SKM-1 treated with dmso at 0.1 percent for 144 hours (cell line): Measurements from ENCODE around the gene PPM1E.
"Not testable (repeated sequence)": the region's sequence is repeated elsewhere in the genome, so short reads cannot be mapped to it uniquely, and the experiment has no call there.

Experiments used
- DNase-seq: peaks from one replicate; lab custom pipeline; 2025; ENCODE audit not compliant: unreplicated experiment; lab: John Stamatoyannopoulos, UW

The PPM1E gene

GRCh38 chr17:58755577-58756245 lies at the start of gene PPM1E:
TSS of gene PPM1E (plus strand) at chr17:58755854.
- peak; percentile 66 for DNase-seq

- DNase-seq = no peak
Measured at GRCh38 chr17:58706351-58707140, 49.1 kb upstream of the PPM1E start.

GRCh38 chr17:58710948-58711552 lies 44.6 kb upstream of the PPM1E start:
- peak; percentile 44 for DNase-seq

- DNase-seq = no peak
Measured at GRCh38 chr17:58722274-58722673, 33.4 kb upstream of the PPM1E start.

- DNase-seq = no peak
Measured at GRCh38 chr17:58722696-58723095, 33.0 kb upstream of the PPM1E start.

GRCh38 chr17:58728798-58729197 lies 26.9 kb upstream of the PPM1E start:
- no peak for DNase-seq

- no peak for DNase-seq
Measured at GRCh38 chr17:58730937-58731336, 24.7 kb upstream of the PPM1E start.

- DNase-seq = no peak
Measured at GRCh38 chr17:58734040-58734439, 21.6 kb upstream of the PPM1E start.

- no peak for DNase-seq
Measured at GRCh38 chr17:58734811-58735210, 20.8 kb upstream of the PPM1E start.

GRCh38 chr17:58741121-58741625 lies 14.5 kb upstream of the PPM1E start:
- DNase-seq = no peak

GRCh38 chr17:58747674-58748073 lies 8.0 kb upstream of the PPM1E start:
- DNase-seq = no peak

- DNase-seq = not testable (repeated sequence)
Measured at GRCh38 chr17:58749627-58750026, 6.0 kb upstream of the PPM1E start.

- no peak for DNase-seq
Measured at GRCh38 chr17:58753026-58753425, 2.6 kb upstream of the PPM1E start.

- no peak for DNase-seq
Measured at GRCh38 chr17:58755269-58755576, 431 bp upstream of the PPM1E start.

GRCh38 chr17:58756246-58757161 lies 850 bp downstream of the PPM1E start:
- no peak for DNase-seq

- DNase-seq = no peak
Measured at GRCh38 chr17:58757162-58757613, 1.5 kb downstream of the PPM1E start.

- DNase-seq = no peak
Measured at GRCh38 chr17:58758890-58759289, 3.2 kb downstream of the PPM1E start.

GRCh38 chr17:58759522-58759921 lies 3.9 kb downstream of the PPM1E start:
- no peak for DNase-seq

GRCh38 chr17:58760248-58760647 lies 4.6 kb downstream of the PPM1E start:
- no peak for DNase-seq

- no peak for DNase-seq
Measured at GRCh38 chr17:58763263-58763662, 7.6 kb downstream of the PPM1E start.

GRCh38 chr17:58764373-58764772 lies 8.7 kb downstream of the PPM1E start:
- no peak for DNase-seq
